ENCODE data around the gene SLC44A5. TPM values are rescaled to one million over a fixed set of nuclear protein-coding genes. Genes with fewer than 3 reads are reported as not detected.

The SLC44A5 gene
- total RNA-seq, 1 donor from 2014 or later, result 0.20 TPM

DNA sequence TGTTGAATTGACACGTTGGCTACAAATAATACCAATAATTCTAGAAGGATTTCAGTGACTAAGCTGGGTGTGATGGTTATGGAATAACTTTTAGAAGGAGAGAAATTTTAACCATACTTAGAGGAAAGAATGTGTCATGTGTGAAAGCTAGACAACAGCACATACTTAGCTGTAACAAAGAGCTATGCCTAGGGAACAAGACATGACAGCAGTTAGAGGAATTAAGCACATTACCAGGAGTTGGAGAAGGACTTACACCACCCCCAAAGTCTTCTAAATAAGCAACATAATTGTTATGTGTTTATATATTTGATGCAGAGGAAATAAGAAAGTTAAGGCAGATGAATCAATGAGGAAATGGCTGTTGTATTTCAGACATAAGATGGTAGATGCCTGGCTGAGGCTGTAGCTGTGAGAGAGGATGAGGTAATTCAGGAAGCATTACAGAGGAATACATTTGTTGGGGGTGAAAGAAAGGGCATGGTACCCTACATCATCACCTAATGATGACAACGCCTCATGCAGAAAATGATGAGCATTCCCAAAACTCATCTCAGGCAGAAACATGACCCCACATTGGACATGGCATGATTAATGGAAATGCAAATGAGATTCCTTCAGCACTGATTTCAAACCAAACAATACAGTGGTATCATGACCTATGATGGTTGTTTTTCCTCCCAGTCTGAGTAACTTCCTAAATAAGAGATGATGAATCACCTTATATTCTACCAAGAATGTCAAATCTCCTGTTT lies 265.2 kb downstream of the SLC44A5 start:
- H3K4me3 Mint-ChIP-seq (ENCODE audit: unreplicated experiment), result no peak overlapping the region
- DNase-seq (ENCODE audit: low spot score), result no peak
- H3K4me1 Mint-ChIP-seq (ENCODE audit: low read depth), result peaks cover 5% of the 10 kb centered on the region
- H3K27me3 Mint-ChIP-seq (ENCODE audit: low read depth), result no peaks in the 10 kb centered on the region
- peaks cover 7% of the 10 kb centered on the region for H3K9me3 Mint-ChIP-seq (ENCODE audit: low read depth)
- no peaks in the 10 kb centered on the region for H3K36me3 Mint-ChIP-seq (ENCODE audit: low read depth)
- no peak overlapping the region for H3K27ac Mint-ChIP-seq (ENCODE audit: unreplicated experiment)
- TF ChIP-seq, protein P1, sequence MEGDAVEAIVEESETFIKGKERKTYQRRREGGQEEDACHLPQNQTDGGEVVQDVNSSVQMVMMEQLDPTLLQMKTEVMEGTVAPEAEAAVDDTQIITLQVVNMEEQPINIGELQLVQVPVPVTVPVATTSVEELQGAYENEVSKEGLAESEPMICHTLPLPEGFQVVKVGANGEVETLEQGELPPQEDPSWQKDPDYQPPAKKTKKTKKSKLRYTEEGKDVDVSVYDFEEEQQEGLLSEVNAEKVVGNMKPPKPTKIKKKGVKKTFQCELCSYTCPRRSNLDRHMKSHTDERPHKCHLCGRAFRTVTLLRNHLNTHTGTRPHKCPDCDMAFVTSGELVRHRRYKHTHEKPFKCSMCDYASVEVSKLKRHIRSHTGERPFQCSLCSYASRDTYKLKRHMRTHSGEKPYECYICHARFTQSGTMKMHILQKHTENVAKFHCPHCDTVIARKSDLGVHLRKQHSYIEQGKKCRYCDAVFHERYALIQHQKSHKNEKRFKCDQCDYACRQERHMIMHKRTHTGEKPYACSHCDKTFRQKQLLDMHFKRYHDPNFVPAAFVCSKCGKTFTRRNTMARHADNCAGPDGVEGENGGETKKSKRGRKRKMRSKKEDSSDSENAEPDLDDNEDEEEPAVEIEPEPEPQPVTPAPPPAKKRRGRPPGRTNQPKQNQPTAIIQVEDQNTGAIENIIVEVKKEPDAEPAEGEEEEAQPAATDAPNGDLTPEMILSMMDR (IDR thresholded peaks at IDR 0.05), result no peak

GRCh38 chr1:75342786-75343185 lies 268.1 kb downstream of the SLC44A5 start:
- DNase-seq (ENCODE audit: low spot score), result no peak
- Mint-ChIP-seq H3K36me3 (ENCODE audit: low read depth) (no peaks in the 10 kb centered on the region), H3K4me1 (ENCODE audit: low read depth) (peaks cover 5% of the 10 kb centered on the region), H3K9me3 (ENCODE audit: low read depth) (no peaks in the 10 kb centered on the region), H3K27me3 (ENCODE audit: low read depth) (no peaks in the 10 kb centered on the region), H3K27ac (ENCODE audit: unreplicated experiment) (no peak overlapping the region), H3K4me3 (ENCODE audit: unreplicated experiment) (no peak overlapping the region)
- TF ChIP-seq, protein P1 (IDR thresholded peaks at IDR 0.05), result no peak

DNA sequence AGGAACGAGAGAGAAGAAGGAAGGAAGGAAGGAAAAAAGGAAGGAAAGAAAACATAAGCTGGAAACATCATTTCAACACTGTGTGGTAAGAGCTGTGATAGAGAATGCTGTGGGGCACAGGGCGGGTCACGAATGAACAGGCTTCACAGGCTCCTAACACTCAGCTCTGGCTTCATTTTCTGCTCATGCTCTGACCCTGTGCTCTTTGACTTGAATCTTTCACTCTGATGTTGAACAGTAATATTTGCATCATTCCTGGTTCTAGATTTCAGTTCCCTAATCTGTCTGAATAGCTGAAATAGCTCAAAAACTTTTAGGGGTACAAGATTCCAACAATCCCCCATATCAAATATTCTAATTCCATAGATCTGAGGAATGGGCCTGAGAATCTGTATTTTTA lies 269.4 kb downstream of the SLC44A5 start:
- H3K27ac Mint-ChIP-seq (ENCODE audit: unreplicated experiment), result no peak overlapping the region
- no peaks in the 10 kb centered on the region for H3K36me3 Mint-ChIP-seq (ENCODE audit: low read depth)
- H3K4me3 Mint-ChIP-seq (ENCODE audit: unreplicated experiment), result no peak overlapping the region
- H3K4me1 Mint-ChIP-seq (ENCODE audit: low read depth), result peaks cover 5% of the 10 kb centered on the region
- no peaks in the 10 kb centered on the region for H3K9me3 Mint-ChIP-seq (ENCODE audit: low read depth)
- DNase-seq (ENCODE audit: low spot score), result no peak
- TF ChIP-seq, protein P1 (IDR thresholded peaks at IDR 0.05), result no peak
- no peaks in the 10 kb centered on the region for H3K27me3 Mint-ChIP-seq (ENCODE audit: low read depth)

DNA sequence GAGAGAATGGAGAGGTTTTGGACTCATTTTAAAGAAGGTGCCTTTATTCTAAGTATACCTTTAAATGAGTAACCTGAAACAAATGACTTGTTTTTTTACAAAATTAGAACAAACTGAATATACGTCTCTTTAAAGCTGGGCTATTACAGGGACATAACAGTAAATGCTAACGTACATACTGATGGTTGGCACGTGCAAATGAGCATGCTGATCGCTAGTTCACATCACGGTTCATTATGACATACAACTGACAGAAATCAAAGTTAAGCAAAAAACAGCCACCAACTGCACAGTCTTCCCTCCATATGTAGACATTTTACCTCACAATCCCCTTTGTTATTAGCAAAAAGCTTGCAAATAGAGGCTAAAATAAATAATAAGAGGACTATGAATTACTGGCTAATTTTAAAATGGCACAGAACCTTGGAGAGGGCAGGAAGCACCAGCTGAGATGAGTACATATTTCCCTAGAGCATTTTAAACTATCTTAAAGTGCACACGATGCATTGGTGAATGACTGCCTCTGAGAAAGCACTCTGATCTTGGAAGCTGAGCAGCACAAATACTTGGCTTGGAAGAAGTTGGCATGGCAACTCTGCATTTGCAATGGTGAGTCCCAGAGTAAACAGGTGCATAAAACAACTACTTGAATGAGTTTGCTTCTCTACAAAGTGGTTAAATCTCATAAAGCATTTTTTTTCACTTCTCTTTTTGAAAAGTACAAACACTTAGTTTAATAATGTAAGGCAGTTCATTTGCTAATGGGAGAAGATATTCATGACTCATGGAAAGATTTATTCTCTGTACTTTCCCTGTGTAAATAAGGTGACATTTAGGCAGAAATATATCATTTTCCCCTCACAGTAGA lies 272.1 kb downstream of the SLC44A5 start:
- TF ChIP-seq, protein P1 (IDR thresholded peaks at IDR 0.05), result no peak
- H3K4me3 Mint-ChIP-seq (ENCODE audit: unreplicated experiment), result no peak overlapping the region
- no peak overlapping the region for H3K27ac Mint-ChIP-seq (ENCODE audit: unreplicated experiment)
- H3K4me1 Mint-ChIP-seq (ENCODE audit: low read depth), result no peaks in the 10 kb centered on the region
- no peaks in the 10 kb centered on the region for H3K36me3 Mint-ChIP-seq (ENCODE audit: low read depth)
- H3K9me3 Mint-ChIP-seq (ENCODE audit: low read depth), result no peaks in the 10 kb centered on the region
- DNase-seq (ENCODE audit: low spot score), result no peak
- H3K27me3 Mint-ChIP-seq (ENCODE audit: low read depth), result no peaks in the 10 kb centered on the region

DNA sequence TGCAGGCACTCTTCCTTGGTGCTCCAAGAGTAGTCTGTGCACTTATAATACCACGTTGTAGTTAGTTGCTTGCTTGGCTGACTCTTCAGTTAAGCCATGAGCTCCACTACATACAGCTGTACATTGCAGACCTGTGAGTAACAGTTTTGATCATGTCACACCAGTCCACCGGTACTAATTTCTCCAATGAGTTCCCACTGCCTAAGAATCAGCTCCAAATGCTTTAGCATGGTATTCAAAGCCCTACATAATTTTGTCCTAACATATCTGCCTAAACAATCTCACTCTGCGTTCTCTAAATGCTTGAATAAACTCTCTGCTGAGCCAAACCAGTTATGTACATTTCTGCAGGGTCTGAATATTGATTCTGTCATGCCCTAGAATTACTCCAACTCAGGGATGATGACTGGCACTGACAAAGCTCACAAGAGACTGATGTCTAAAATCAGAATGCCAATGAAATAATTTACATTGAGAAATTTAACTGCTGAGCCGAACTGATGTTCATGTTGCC lies 276.0 kb downstream of the SLC44A5 start:
- Mint-ChIP-seq H3K27me3 (ENCODE audit: low read depth) (no peaks in the 10 kb centered on the region), H3K4me3 (ENCODE audit: unreplicated experiment) (no peak overlapping the region), H3K9me3 (ENCODE audit: low read depth) (no peaks in the 10 kb centered on the region), H3K36me3 (ENCODE audit: low read depth) (no peaks in the 10 kb centered on the region), H3K4me1 (ENCODE audit: low read depth) (no peaks in the 10 kb centered on the region), H3K27ac (ENCODE audit: unreplicated experiment) (no peak overlapping the region)
- TF ChIP-seq, protein P1 (IDR thresholded peaks at IDR 0.05), result no peak
- DNase-seq (ENCODE audit: low spot score), result no peak

All from chondrocyte (in vitro differentiated cells).